HepG2 (cell line): ENCODE results near the gene DLL4. TPM values are rescaled to one million over a fixed set of nuclear protein-coding genes. Genes with fewer than 3 reads are reported as not detected.

ENCODE experiments used
- ARNT2 ChIP-seq: sonication (generic); formaldehyde crosslinking; IDR thresholded peaks from 2 replicates; pipeline ENCODE4 v1.8.0; 2022; ENCODE audit warnings: mild to moderate bottlenecking, low read depth, missing genetic modification reagents, moderate library complexity
- ATF3 ChIP-seq: sonication (generic); formaldehyde crosslinking; IDR thresholded peaks from 2 replicates; pipeline ENCODE4 v1.4.0; 2020; ENCODE audit warnings: missing genetic modification reagents
- CBX1 ChIP-seq: IDR thresholded peaks from one replicate; pipeline ENCODE4 v1.6.1; 2016; ENCODE audit warnings: antibody characterized with exemption, low read depth
- DRAP1 ChIP-seq: IDR thresholded peaks from 2 replicates; pipeline ENCODE4 v1.6.1; 2016; ENCODE audit warnings: missing genetic modification reagents, missing compliant biosample characterization
- HNF1A ChIP-seq, 2 experiments: sonication (generic) in 1 of 2; formaldehyde crosslinking in 1 of 2; IDR thresholded peaks; 2 replicates each; pipeline versions ENCODE4 v1.4.0 to v1.6.1; 2016 to 2020; ENCODE audit warnings: borderline replicate concordance in 1 of 2, low read depth in 1 of 2, mild to moderate bottlenecking in 1 of 2, missing genetic modification reagents in 1 of 2
- HNF4A ChIP-seq: sonication (generic); formaldehyde crosslinking; IDR thresholded peaks from 2 replicates; pipeline ENCODE4 v1.4.0; 2020; ENCODE audit warnings: missing genetic modification reagents
- IKZF4 ChIP-seq: sonication (generic); formaldehyde crosslinking; IDR thresholded peaks from 2 replicates; pipeline ENCODE4 v1.5.1; 2020; ENCODE audit warnings: borderline replicate concordance, mild to moderate bottlenecking, low read depth, missing genetic modification reagents; ENCODE audit errors: not compliant biosample characterization
- MAX ChIP-seq: IDR thresholded peaks from 2 replicates; pipeline ENCODE4 v1.6.1; 2012; ENCODE audit warnings: inconsistent platforms
- NONO ChIP-seq, 2 experiments: fragments of 450-650 bp in 1 of 2; sonication (generic) in 1 of 2; formaldehyde crosslinking in 1 of 2; IDR thresholded peaks in 1 of 2; conservative IDR thresholded peaks in 1 of 2; 2 replicates each; pipeline versions ENCODE4 v1.6.1 to v1.8.0; 2017 to 2022; ENCODE audit warnings: mild to moderate bottlenecking in 1 of 2, missing genetic modification reagents in 1 of 2, moderate library complexity in 1 of 2
- NR2F1 ChIP-seq, 2 experiments: fragments of 450-650 bp in 1 of 2; formaldehyde crosslinking in 1 of 2; IDR thresholded peaks; 2 replicates each; pipeline versions ENCODE4 v1.5.0 to v1.6.1; 2016 to 2020; ENCODE audit warnings: mild to moderate bottlenecking in 1 of 2, missing compliant biosample characterization in 1 of 2, missing genetic modification reagents in 1 of 2, moderate library complexity in 1 of 2
- RBM39 ChIP-seq: fragments of 200-400 bp; formaldehyde crosslinking; IDR thresholded peaks from one replicate; pipeline ENCODE4 v1.6.1; 2018; ENCODE audit warnings: antibody characterized with exemption, mild to moderate bottlenecking, low read depth, low read length; ENCODE audit not compliant: poor library complexity, severe bottlenecking
- REPIN1 ChIP-seq: sonication (generic); formaldehyde crosslinking; IDR thresholded peaks from 2 replicates; pipeline ENCODE4 v1.8.0; 2022; ENCODE audit warnings: missing genetic modification reagents, low read depth, mild to moderate bottlenecking, borderline replicate concordance
- REST ChIP-seq, 2 experiments: IDR thresholded peaks; 2 replicates each; pipeline ENCODE4 v1.6.1; 2011 to 2012; ENCODE audit warnings: low read length in 2 of 2, borderline replicate concordance in 1 of 2, low read depth in 1 of 2, mild to moderate bottlenecking in 1 of 2, moderate library complexity in 1 of 2
- SATB2 ChIP-seq: sonication (generic); formaldehyde crosslinking; IDR thresholded peaks from 2 replicates; pipeline ENCODE4 v1.5.0; 2020; ENCODE audit warnings: missing genetic modification reagents
- SIN3B ChIP-seq: fragments of 150-350 bp; IDR thresholded peaks from 2 replicates; pipeline ENCODE4 v1.6.1; 2014; ENCODE audit warnings: low read length
- ZBTB7B ChIP-seq: sonication (generic); formaldehyde crosslinking; IDR thresholded peaks from 2 replicates; pipeline ENCODE4 v1.4.0; 2020; ENCODE audit warnings: missing genetic modification reagents
- ZNF234 ChIP-seq: sonication (generic); formaldehyde crosslinking; conservative IDR thresholded peaks from 2 replicates; pipeline ENCODE4 v1.5.1; 2020; ENCODE audit warnings: mild to moderate bottlenecking, missing genetic modification reagents
- ZNF441 ChIP-seq: sonication (generic); formaldehyde crosslinking; IDR thresholded peaks from 2 replicates; pipeline ENCODE4 v1.7.0; 2021; ENCODE audit warnings: missing genetic modification reagents, borderline replicate concordance
- ZNF83 ChIP-seq: sonication (generic); formaldehyde crosslinking; IDR thresholded peaks from 2 replicates; pipeline ENCODE4 v1.4.0; 2020; ENCODE audit warnings: missing genetic modification reagents, mild to moderate bottlenecking, borderline replicate concordance
- ZSCAN21 ChIP-seq: sonication (generic); formaldehyde crosslinking; IDR thresholded peaks from 2 replicates; pipeline ENCODE4 v1.8.0; 2022; ENCODE audit warnings: mild to moderate bottlenecking, missing genetic modification reagents, moderate library complexity, borderline replicate concordance
- polyA plus RNA-seq, 8 experiments: library from polyadenylated mRNA; depleted of rRNA in 3 of 8; stranded (reverse) in 7 of 8; unstranded in 1 of 8; fragments of >200 nt; fragmentation: Illumina TruSeq in 4 of 8; extraction: Trizol in 4 of 8; gene quantifications; 2 replicates each; pipeline versions ENCODE4 v1.2.1 to v1.2.3, GENCODE V29; 2011 to 2016; ENCODE audit warnings: low read depth in 4 of 8, missing spikeins in 1 of 8, mixed read lengths in 1 of 8; ENCODE audit not compliant: insufficient read depth in 1 of 8
- total RNA-seq, 5 experiments: library from RNA; depleted of rRNA; stranded (reverse); fragments of >200 nt; fragmentation: Illumina TruSeq; extraction: Trizol; gene quantifications; 2 replicates each; pipeline ENCODE4 v1.2.3, GENCODE V29; 2016; ENCODE audit warnings: low read depth in 1 of 5

DLL4 gene
- total and polyA plus RNA-seq, 2 of the 13 experiments (the other 11 are each of a cell fraction or from before 2014, with no cell fraction given) = 0.20 to 0.25 TPM

- TF ChIP-seq RBM39 (no peak), CBX1 (no peak), ZNF234 (CRISPR knock-in tag) (no peak), NONO (IDR thresholded peaks at IDR 0.05) (no peak), NONO (CRISPR knock-in tag; conservative IDR thresholded peaks at IDR 0.05) (no peak), MAX (peak; percentile 49), IKZF4 (CRISPR knock-in tag) (no peak), ZNF441 (no peak), ZSCAN21 (no peak), HNF1A (IDR thresholded peaks at IDR 0.05; ENCODE audit: low read depth) (0 out of 2 replicates have a peak, but pooled peaks have one; percentile 32), HNF1A (CRISPR knock-in tag; IDR thresholded peaks at IDR 0.05; ENCODE audit: borderline replicate concordance) (no peak), SATB2 (no peak), ZNF83 (no peak), SIN3B (no peak), HNF4A (CRISPR knock-in tag) (no peak), NR2F1 (CRISPR knock-in tag; IDR thresholded peaks at IDR 0.05) (no peak), DRAP1 (no peak), ARNT2 (no peak), REPIN1 (no peak), REST (IDR thresholded peaks at IDR 0.05; ENCODE audit: borderline replicate concordance in 1 of 2, low read depth in 1 of 2, low read length in 2 of 2) (peak; percentile 8 to 83), ATF3 (CRISPR knock-in tag) (no peak), ZBTB7B (no peak)
Measured at GRCh38 chr15:40921949-40922607, 7.1 kb upstream of the DLL4 start (continued).
